Right renal pelvis (tissue), 4 donors: Measurements from ENCODE around the gene ASPRV1. TPM values are rescaled to one million over a fixed set of nuclear protein-coding genes. Genes with fewer than 3 reads are reported as not detected.

Experiments
- DNase-seq, 4 donors: peaks; one replicate each; pipeline ENCODE4 v3.0.0-alpha.2; 2013; ENCODE audit warnings: low read depth in 4 of 4, low spot score in 3 of 4, missing footprints in 1 of 4
- polyA plus RNA-seq, 4 donors: library from polyadenylated mRNA; unstranded; fragments of 120-200 nt; gene quantifications; one replicate each; pipeline ENCODE4 v1.2.1, GENCODE V29; 2013; ENCODE audit not compliant: insufficient read length in 4 of 4

Gene ASPRV1
- polyA plus RNA-seq, 4 donors: 3.8 to 5.1 (median 4.3) TPM

DNA sequence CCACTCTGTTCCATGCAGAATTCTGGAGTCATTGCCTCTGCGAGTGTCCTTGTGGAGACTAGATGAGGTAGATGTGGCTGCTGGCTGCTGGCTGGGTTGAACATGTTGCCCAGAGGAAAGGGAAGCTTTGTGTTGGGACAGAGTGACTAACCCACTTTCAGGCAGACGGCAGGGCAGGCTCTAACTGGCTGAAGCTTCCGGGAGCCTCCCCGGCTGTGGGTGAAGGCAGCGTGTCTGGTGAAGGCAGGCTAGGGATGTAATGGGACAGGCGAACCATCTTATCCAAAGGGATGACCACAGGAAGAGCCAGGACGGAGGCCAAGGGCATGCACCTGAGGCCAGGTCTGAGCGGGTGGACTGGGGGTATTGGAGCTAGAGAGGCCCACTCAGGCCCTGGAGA lies 16.0 kb downstream of the ASPRV1 start:
- DNase-seq: no peak

DNA sequence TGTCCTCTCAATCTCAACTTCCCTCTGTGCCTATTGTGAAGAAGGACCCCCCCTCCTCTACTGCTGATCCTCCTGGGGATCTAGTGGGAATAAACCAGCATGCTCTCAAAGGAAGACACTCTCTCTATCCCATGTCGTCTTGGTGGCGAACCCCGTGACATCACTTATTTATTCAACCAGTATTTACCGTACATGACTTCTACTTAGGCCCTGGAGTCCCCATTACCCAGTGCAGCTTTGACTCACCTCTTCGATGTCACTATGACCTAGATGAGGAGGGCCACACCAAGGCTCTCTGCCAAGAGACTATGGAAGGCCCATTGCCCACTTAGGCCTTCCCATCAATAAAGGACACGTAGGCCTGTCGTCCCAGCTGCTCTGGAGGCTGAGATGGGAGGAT lies 16.7 kb downstream of the ASPRV1 start:
- DNase-seq: no peak

DNA sequence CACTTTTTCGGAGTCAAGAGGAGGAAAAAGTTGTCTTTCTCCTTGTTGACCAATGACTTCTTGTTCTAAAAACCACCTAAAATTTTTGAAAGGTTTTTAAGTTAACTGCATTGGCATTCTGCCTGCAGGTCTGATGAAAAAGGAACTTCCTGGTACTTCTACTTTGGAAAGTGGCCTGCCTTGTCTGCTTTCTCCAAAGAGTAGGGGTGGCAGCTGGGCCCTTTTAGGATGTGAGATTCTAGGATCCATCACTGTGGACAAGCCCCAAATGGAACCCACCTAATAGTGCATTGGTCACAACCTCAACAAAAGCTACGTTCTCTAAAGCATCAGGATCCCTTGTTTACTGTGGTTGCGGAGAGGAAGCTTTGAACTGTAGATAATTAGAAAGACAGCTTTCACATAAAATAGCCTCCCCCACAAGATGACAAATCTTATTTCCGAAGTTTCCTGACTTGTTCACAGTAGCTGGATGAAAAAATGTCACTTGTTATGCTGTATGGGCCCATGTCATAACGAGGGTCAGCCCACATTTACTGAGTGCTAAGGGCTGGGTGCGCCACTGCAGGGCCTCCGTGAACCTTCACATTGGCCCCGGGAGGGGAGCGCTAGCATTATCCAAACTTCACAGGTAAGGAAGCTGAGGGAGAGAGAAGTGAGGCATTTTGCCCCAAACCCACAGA lies 17.4 kb downstream of the ASPRV1 start:
- DNase-seq: no peak

DNA sequence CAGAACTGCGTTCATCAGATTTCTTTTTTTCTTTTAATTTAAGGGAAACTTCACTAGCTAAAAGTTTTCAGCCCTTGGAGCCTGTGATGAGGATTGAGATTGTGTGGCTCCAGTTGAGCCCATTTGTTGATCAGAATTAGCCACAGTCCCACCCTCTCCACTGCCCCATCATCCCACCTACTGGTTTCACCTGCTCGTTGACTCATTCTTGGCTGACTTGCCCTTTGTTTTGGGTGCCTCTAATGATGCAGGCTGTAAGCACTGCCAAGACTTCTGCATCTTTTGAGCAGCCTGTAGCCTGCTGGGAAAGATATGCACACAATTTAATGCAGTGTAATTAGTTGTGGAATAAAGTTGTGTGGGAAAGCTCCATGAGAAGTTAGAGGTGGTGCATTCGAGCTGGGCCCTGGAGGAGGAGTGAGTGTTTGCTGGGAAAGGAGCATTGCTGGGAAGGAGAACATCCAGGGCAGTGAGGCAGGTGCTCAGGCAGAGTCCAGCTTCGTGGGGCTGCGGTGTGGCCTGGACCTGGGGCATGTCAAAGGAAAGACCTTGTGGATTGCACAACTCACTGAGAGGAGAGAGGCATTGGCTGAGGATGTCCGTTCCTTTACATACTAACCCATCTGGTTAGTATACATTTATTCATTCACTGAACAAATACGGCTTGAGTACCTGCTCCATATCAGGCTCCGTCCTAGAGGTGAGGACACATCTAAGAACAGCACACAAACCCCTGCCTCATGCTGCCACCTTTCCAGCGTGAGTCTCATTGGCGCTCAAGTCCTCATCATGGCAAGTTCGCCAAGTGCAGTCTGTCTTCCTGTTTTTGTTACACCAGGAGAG lies 18.2 kb downstream of the ASPRV1 start:
- no peak for DNase-seq

DNA sequence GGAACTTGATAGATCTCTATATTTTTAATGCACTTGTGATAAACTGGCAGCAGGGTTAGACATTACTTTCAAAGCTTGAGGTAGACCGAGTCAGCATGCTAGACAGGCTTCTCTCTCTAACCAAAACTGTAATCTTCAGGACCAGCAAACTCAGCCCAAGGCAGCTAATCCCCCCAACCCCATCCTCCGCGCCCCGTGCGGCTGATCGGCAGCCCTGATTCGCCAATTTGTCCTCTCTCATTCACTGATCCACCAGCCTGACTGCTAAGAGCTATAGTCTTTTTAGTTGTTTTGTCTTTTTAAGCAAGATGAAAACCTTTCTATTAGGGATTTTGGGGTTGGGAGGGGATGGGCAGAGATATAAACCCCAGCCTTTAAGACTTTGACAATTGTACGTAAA lies 20.7 kb downstream of the ASPRV1 start:
- no peak for DNase-seq

DNA sequence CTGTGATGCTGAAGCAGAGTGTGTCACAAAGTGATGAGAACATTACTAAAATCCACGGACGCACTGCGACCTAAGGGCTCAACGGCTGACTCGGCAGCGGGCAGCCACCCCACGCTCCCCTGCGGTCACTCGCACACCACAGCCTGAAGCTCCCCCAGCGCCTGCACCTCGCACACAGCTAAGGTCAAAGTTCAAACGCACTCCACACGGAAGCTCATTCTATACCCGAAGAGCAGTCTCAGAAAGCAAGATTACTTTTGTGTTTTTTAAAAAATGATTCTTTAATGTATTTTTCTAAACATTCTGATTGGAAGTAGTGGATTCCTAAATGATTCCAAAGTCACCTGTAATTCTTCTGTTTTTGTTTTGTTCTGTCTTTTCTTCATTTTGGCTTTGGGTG lies 21.7 kb downstream of the ASPRV1 start:
- DNase-seq: no peak

DNA sequence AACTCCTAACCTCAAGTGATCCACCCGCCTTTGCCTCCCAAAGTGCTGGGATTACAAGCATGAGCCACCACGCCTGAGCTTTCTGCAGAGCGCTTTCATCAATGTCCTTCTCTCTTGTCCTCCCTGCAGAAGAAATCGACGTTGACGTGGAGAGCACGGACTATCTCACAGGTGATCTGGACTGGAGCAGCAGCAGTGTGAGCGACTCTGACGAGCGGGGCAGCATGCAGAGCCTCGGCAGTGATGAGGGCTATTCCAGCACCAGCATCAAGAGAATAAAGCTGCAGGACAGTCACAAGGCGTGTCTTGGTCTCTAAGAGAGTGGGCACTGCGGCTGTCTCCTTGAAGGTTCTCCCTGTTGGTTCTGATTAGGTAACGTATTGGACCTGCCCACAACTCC lies 23.5 kb downstream of the ASPRV1 start:
- DNase-seq: no peak

DNA sequence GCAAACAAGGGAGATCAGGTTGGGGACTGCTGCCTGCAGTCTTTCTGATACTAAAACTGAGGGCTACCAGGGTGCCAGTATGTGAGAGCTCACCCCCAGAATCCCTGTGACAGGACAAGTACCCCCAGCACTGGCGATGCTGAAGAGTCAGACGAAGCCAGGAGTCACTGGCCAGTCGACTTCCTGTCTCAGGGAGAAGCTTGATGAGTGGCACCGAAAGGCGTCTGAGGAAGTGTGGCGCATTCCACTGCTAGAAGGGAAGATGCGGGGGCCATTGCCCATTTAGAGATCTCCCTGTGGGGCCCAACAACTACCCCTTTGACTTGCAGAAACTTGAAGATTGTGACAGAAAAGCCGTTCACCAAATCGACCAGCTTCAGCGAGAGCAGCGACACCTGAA lies 24.5 kb downstream of the ASPRV1 start:
- DNase-seq: no peak

DNA sequence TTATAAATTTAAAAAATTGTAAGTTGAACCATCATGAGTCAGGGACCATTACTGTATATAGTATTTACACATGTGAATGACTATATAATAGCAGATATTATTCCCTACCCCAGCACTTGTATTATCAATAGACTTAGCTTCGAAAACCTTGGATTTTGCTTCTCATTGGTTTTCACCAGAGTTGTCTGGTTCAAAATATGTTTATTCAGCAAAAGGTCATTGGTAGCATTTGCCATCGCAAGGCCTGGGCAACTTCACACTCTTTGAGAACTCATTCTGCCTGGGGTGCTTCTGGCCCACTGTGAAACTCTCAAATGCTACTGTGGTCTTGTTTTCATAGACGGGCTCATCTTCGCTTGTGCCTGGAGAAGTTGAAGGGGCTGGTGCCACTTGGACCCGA lies 26.4 kb downstream of the ASPRV1 start:
- no peak for DNase-seq

DNA sequence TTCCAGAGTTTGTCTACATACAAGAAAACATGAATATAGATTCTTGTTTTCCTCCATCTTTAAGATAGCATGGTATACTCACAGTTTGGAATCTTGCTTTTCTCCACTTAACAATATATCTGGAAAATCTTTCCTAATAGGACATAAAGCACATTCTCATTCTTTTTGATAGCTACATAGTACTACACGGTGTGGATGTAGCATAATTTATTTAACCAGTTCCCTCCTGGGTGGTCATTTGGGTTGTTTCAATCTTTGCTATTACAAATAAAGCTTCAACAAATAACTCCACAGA lies 26.9 kb downstream of the ASPRV1 start:
- DNase-seq: no peak

DNA sequence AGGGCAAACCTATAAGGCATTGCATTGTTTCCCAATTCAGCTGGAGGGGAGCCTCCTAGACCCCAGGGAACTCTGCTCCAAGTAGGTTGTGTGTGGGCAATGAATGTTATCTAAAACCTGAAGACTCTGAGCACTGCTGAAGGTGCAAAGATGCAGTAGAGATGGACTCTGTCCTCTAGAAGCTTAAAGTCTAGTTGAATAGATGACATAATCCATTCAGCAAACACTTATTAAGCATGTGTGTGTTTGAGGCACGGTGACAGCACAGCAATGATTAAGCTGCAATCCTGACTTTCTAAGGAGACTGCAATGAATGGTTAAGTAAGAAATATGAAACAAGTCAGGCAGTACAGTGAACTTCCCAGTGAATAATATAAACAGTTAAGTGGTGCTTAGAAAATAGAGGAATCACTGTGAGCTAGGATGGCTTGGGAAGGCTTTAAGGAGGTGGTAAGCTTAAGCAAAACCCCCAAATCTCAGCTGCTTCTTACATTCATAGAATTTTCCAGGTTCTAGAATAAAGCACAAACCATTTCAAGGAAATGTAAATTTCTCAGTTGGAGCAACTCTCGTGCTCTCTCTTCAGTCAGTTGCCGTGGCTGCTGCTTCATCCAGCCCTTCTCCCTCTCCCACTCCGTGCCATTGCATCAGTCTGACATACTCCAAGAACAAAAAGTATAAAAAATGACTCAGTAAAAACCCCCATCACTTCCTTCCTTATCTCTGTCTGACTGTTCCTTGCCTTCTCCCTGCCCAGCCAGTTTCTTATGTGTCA lies 27.4 kb downstream of the ASPRV1 start:
- DNase-seq: no peak

DNA sequence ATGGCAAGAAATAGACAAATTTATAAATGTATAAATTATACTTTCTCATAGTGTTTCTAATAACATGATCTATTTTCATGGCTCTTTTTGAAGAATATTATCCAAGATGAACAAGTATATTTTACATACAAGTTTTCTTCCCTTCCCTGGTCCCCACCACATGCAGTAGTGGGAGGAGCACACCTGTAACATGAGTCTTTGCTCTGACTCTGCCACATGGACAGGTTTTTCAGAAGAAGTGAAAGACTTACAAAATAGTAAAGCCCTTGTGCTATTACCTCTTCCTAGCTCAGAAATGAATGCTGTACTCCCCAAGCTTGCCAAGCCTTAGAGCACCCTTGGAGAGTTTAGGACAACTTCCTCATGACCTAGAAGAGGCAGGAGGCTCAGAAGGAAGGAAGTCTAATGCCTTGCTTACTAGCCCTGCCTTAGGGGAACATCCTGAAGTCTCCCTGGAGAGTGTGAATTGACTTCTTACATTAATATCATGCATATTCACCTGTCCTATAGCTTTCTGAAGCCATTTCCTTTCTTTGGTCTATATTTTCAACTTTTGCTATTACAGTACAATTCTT lies 28.1 kb downstream of the ASPRV1 start:
- no peak for DNase-seq

DNA sequence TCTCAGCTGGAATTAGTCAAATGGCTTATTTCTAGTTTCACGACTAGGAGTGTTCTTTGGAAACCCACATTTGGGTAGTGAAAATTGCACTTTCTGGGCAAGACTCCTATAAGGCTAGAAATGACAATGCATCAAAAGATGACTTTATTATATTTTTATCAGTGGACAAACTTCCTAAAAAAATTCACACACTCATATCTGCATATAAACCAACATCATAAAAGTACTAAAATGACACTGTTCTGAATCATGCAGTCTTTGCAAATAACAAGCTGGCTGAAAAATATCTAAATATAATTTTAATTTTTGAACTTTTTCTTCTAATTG lies 28.9 kb downstream of the ASPRV1 start:
- no peak for DNase-seq

DNA sequence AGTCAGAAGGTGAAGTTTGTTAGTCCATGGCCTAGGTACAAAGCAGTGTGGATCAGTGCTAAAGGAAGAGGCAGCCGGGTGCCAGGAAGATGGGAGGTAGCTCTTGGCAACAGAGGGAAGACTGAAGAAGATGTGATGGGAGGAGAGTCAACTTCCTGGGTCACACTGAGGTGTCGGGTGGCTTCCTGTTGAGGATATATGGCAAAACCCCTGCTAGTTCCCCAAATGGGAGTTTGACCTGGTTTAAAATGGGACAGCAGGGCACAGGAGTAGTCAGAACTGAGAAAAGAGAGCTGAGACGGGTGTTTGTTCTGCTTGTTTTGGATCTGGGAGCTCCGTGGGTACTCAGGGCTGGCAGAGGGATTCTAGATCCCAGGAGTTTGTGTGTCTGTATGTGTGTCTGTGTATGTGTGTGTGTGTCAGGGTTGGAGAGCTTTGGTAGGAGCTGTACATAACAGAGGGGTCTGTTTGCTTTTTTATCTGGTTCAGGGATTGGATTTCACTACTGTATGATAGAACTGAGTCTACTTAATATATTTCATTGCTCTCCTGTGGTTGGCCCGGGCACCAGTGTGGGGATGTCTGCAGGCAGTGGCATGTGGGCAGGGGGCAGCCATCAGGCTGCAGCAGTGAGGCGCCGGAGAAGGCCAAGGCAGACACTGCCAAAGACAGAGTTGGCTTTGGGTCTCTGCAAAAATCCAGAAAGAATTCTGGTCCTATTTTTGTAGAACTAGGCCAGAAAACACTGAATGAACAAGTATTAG lies 29.4 kb downstream of the ASPRV1 start:
- DNase-seq: no peak

DNA sequence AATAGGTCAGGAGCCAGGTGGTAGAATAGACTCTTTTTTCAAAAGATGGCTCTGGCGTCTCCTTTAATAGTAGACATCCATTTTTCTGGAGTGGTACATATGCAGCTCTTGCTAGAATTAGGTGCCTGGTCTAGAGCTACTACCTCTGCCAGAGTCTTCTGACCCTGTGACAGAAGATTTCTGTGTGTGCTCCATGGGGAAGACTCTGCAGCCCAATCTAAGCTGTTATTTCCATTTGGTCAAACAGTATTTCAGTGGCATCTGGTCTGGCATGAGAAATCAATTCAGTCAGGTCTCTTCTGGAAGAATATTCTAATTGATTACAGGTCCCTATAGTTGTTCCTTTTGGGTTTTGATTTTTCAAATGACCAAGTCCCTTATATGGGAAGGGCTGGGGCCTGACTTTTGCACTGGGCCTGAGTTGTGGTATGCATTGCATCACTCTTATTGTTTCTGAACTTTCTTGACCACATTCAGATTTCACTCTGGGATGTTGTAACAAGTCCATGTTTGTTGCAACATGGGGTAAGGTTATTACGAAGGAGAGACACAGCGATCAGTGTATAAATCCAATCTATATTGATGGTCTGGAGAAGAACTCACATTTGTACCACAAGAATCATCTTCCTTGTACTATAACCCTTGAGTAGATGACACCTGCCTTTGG lies 34.4 kb downstream of the ASPRV1 start:
- DNase-seq: no peak

DNA sequence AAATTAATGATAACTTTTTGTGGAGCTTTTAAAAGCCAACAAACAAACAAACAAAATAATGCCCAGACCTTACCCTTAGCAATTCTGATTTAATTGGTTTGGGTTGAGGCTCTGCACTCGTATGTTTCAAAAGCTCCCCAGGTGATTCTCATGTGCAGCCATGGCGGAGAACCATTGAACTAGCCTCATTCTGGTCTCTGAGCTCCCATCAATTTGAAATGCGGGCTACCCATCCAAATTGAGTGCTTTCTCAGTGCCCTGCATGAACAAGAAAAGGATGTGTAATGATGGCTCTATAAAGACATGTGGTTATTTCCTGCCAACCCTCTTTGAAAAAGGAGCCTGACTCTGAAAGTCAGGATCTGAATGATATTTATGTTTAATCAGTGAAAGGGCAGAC lies 38.3 kb downstream of the ASPRV1 start:
- no peak for DNase-seq

DNA sequence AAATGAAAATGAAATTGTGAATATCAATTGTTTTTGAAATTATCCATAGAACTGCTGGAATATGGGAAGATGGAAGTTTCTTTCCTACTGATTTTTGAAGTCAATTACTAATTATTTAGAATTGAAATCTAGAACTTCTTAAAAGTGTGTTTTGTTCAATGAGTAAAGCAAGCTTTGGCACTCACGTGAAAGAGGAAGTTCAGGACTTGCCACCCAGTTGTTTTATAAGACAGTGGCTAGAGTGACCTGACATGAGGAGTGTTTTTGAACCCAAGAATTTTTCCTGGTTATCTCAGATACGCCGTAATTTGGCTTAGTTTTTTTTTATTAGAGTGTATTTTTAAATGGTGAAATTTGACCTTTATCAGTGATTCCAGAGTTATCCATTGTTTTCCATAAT lies 43.0 kb downstream of the ASPRV1 start:
- no peak for DNase-seq

DNA sequence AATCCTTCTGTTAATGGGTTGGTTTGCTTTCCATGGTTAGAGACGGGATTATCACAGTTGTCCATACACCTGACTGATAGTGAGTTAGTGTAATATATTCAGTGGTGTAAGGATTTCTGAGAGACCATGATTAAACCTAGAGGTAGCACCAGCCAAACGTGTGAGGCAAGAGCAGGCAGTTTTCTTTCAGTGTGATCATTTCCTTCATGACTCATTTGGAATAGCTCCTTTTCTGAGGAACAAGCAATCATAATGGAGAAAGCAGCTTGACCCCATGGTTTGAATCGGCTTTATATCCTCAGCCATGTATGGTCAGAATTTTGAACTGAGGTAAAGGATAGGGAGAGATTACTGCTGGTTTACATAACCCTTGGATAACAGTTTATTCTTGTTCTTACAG lies 43.6 kb downstream of the ASPRV1 start:
- no peak for DNase-seq

DNA sequence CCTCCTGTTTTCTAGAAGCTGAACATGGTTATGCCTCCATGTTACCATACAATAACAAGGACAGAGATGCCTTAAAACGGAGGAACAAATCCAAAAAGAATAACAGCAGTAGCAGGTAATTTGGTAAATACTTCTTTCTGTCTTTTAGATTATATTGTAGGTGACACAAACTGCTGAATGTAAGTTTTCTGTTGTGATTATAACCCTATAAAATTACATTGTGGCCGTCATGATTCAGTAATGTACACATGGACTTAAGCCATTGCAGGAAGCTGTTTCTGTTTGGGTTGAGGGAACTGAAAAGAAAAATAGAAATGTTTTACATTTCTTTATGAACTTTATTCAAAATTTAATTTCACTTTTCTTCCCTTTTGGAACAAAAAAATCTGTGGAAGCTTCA lies 45.3 kb downstream of the ASPRV1 start:
- DNase-seq: no peak
